ENCODE data around the gene VPS39. TPM values are rescaled to one million over a fixed set of nuclear protein-coding genes. Genes with fewer than 3 reads are reported as not detected.

Gene VPS39
- total RNA-seq, 1 experiment from 2014 or later, result 46.9 TPM

GRCh38 chr15:42153874-42154211 lies 54.3 kb downstream of the VPS39 start:
- Histone ChIP-seq H3K36me3 (ENCODE audit: insufficient read depth, low read length, poor library complexity, severe bottlenecking) (no peaks in the 10 kb centered on the region), H3K4me1 (ENCODE audit: insufficient read depth, low read length, poor library complexity, severe bottlenecking) (no peaks in the 10 kb centered on the region), H3K27ac (ENCODE audit: low read depth, low read length, poor library complexity, severe bottlenecking) (no peak overlapping the region), H3K4me3 (ENCODE audit: low read depth, low read length, poor library complexity, severe bottlenecking) (no peak overlapping the region), H3K9me3 (ENCODE audit: low read depth, low read length, poor library complexity, severe bottlenecking) (no peaks in the 10 kb centered on the region), H3K27me3 (replicated peaks; ENCODE audit: insufficient read depth, low read depth, low read length, poor library complexity) (no peaks in the 10 kb centered on the region)
- TF ChIP-seq CTCF (conservative IDR thresholded peaks at IDR 0.05; ENCODE audit: low read depth, low read length) (no peak), EZH2 (IDR thresholded peaks at IDR 0.05; ENCODE audit: borderline replicate concordance, low read depth, low read length, poor library complexity, severe bottlenecking) (no peak)
- DNase-seq (ENCODE audit: low spot score), result no peak
- intact Hi-C loops (cut with micrococcal nuclease; ENCODE audit: unreplicated experiment), result no loop called here
- POLR2A ChIA-PET (ENCODE audit: low non-redundant PET), result no interaction called here
- CTCF ChIA-PET, result no interaction called here
- BruUV-seq (replicated peaks), result no TSS peak

- no peak for TF ChIP-seq EZH2 (IDR thresholded peaks at IDR 0.05; ENCODE audit: borderline replicate concordance, low read depth, low read length, poor library complexity, severe bottlenecking)
- no peak for TF ChIP-seq CTCF (conservative IDR thresholded peaks at IDR 0.05; ENCODE audit: low read depth, low read length)
- no peak for DNase-seq (ENCODE audit: low spot score)
- Histone ChIP-seq H3K9me3 (ENCODE audit: low read depth, low read length, poor library complexity, severe bottlenecking) (no peaks in the 10 kb centered on the region), H3K27ac (ENCODE audit: low read depth, low read length, poor library complexity, severe bottlenecking) (no peak overlapping the region), H3K27me3 (replicated peaks; ENCODE audit: insufficient read depth, low read depth, low read length, poor library complexity) (no peaks in the 10 kb centered on the region), H3K36me3 (ENCODE audit: insufficient read depth, low read length, poor library complexity, severe bottlenecking) (no peaks in the 10 kb centered on the region), H3K4me3 (ENCODE audit: low read depth, low read length, poor library complexity, severe bottlenecking) (no peak overlapping the region), H3K4me1 (ENCODE audit: insufficient read depth, low read length, poor library complexity, severe bottlenecking) (no peaks in the 10 kb centered on the region)
- POLR2A ChIA-PET (ENCODE audit: low non-redundant PET), result no interaction called here
- BruUV-seq (replicated peaks), result no TSS peak
- intact Hi-C loops (cut with micrococcal nuclease; ENCODE audit: unreplicated experiment), result no loop called here
- CTCF ChIA-PET, result no interaction called here
Observed at GRCh38 chr15:42152921-42153698, 55.0 kb downstream of the VPS39 start.

GRCh38 chr15:42152196-42152920 lies 55.7 kb downstream of the VPS39 start:
- no peak overlapping the region for H3K4me3 ChIP-seq (ENCODE audit: low read depth, low read length, poor library complexity, severe bottlenecking)
- no peaks in the 10 kb centered on the region for H3K36me3 ChIP-seq (ENCODE audit: insufficient read depth, low read length, poor library complexity, severe bottlenecking)
- no TSS peak for BruUV-seq (replicated peaks)
- POLR2A ChIA-PET (ENCODE audit: low non-redundant PET), result no interaction called here
- no peak overlapping the region for H3K27ac ChIP-seq (ENCODE audit: low read depth, low read length, poor library complexity, severe bottlenecking)
- CTCF ChIA-PET, result no interaction called here
- H3K4me1 ChIP-seq (ENCODE audit: insufficient read depth, low read length, poor library complexity, severe bottlenecking), result no peaks in the 10 kb centered on the region
- intact Hi-C loops (cut with micrococcal nuclease; ENCODE audit: unreplicated experiment), result no loop called here
- H3K27me3 ChIP-seq (replicated peaks; ENCODE audit: insufficient read depth, low read depth, low read length, poor library complexity), result no peaks in the 10 kb centered on the region
- TF ChIP-seq EZH2 (IDR thresholded peaks at IDR 0.05; ENCODE audit: borderline replicate concordance, low read depth, low read length, poor library complexity, severe bottlenecking) (no peak), CTCF (conservative IDR thresholded peaks at IDR 0.05; ENCODE audit: low read depth, low read length) (no peak)
- no peak for DNase-seq (ENCODE audit: low spot score)
- no peaks in the 10 kb centered on the region for H3K9me3 ChIP-seq (ENCODE audit: low read depth, low read length, poor library complexity, severe bottlenecking)
